HEK293 (cell line): ENCODE data around the gene GLIPR1.

ENCODE experiments used
- CTCF ChIA-PET: fragments of 350-600 bp; formaldehyde crosslinking; extraction: SDS; loops from one replicate; lab custom pipeline; 2021; ENCODE audit warnings: antibody characterized with exemption; lab: Yijun Ruan, JAX
- POLR2A ChIA-PET: fragments of 300-600 bp; formaldehyde crosslinking; extraction: SDS; loops from one replicate; lab custom pipeline; 2020; ENCODE audit warnings: antibody characterized with exemption, inconsistent platforms; lab: Yijun Ruan, JAX
- H3K27ac ChIP-seq: fragments of 200-500 bp; sonication (Bioruptor generic); 2 replicates; pipeline ENCODE4 v1.5.1; 2014; ENCODE audit warnings: low read depth, low read length, control low read depth, inconsistent platforms; ENCODE audit errors: extremely low read depth
- H3K36me3 ChIP-seq, 2 experiments: fragments of 200-500 bp in 1 of 2; sonication (Bioruptor generic) in 1 of 2; 1 replicate in 1 of 2; 2 replicates in 1 of 2; pipeline ENCODE4 v1.5.1; 2014 to 2017; ENCODE audit warnings: inconsistent platforms in 2 of 2, low read length in 2 of 2; ENCODE audit not compliant: control insufficient read depth in 2 of 2, insufficient read depth in 1 of 2
- H3K4me1 ChIP-seq: fragments of 200-500 bp; sonication (Bioruptor generic); 2 replicates; pipeline ENCODE4 v1.5.1; 2014; ENCODE audit warnings: mild to moderate bottlenecking, low read length, inconsistent platforms; ENCODE audit not compliant: control insufficient read depth, insufficient read depth
- H3K4me3 ChIP-seq: 2 replicates; pipeline ENCODE4 v1.5.1; 2011; ENCODE audit warnings: low read depth, mild to moderate bottlenecking, control low read depth, low read length, moderate library complexity
- H3K9me3 ChIP-seq: fragments of 200-500 bp; sonication (Bioruptor generic); 2 replicates; pipeline ENCODE4 v1.5.1; 2014; ENCODE audit warnings: low read depth, low read length, inconsistent platforms; ENCODE audit not compliant: control insufficient read depth, insufficient read depth
- MYNN ChIP-seq: fragments of 450-650 bp; formaldehyde crosslinking; IDR thresholded peaks from 2 replicates; pipeline ENCODE4 v1.5.1; 2016; ENCODE audit warnings: missing biosample characterization, missing genetic modification characterization, borderline replicate concordance
- REST ChIP-seq: fragments of 450-650 bp; formaldehyde crosslinking; IDR thresholded peaks from 2 replicates; pipeline ENCODE4 v1.5.1; 2016; ENCODE audit warnings: missing biosample characterization, missing genetic modification characterization
- SP7 ChIP-seq: fragments of 450-650 bp; formaldehyde crosslinking; IDR thresholded peaks from 2 replicates; pipeline ENCODE4 v1.5.1; 2016; ENCODE audit warnings: missing biosample characterization, missing genetic modification characterization
- ZBTB49 ChIP-seq: fragments of 450-650 bp; formaldehyde crosslinking; IDR thresholded peaks from 2 replicates; pipeline ENCODE4 v1.5.1; 2016; ENCODE audit warnings: missing biosample characterization, missing genetic modification characterization, low read depth
- ZNF157 ChIP-seq: fragments of 450-650 bp; formaldehyde crosslinking; IDR thresholded peaks from 2 replicates; pipeline ENCODE4 v1.5.1; 2016; ENCODE audit warnings: missing biosample characterization, missing genetic modification characterization
- ZNF18 ChIP-seq: fragments of 450-650 bp; formaldehyde crosslinking; IDR thresholded peaks from 2 replicates; pipeline ENCODE4 v1.5.1; 2016; ENCODE audit warnings: missing biosample characterization, missing genetic modification characterization
- ZNF184 ChIP-seq: fragments of 450-650 bp; IDR thresholded peaks from 2 replicates; pipeline ENCODE4 v1.5.1; 2018; ENCODE audit warnings: missing biosample characterization, mild to moderate bottlenecking, missing genetic modification characterization
- ZNF398 ChIP-seq: fragments of 450-650 bp; formaldehyde crosslinking; IDR thresholded peaks from 2 replicates; pipeline ENCODE4 v1.5.1; 2017; ENCODE audit warnings: missing biosample characterization, missing genetic modification characterization
- ZNF658 ChIP-seq: fragments of 450-650 bp; formaldehyde crosslinking; IDR thresholded peaks from 2 replicates; pipeline ENCODE4; 2016; ENCODE audit warnings: missing biosample characterization, missing genetic modification characterization
- ZNF701 ChIP-seq: fragments of 450-650 bp; formaldehyde crosslinking; IDR thresholded peaks from 2 replicates; pipeline ENCODE4 v1.5.1; 2016; ENCODE audit warnings: missing biosample characterization, missing genetic modification characterization
- ZNF785 ChIP-seq: fragments of 450-650 bp; formaldehyde crosslinking; IDR thresholded peaks from 2 replicates; pipeline ENCODE4 v1.5.1; 2016; ENCODE audit warnings: missing biosample characterization, missing genetic modification characterization

The GLIPR1 gene

DNA sequence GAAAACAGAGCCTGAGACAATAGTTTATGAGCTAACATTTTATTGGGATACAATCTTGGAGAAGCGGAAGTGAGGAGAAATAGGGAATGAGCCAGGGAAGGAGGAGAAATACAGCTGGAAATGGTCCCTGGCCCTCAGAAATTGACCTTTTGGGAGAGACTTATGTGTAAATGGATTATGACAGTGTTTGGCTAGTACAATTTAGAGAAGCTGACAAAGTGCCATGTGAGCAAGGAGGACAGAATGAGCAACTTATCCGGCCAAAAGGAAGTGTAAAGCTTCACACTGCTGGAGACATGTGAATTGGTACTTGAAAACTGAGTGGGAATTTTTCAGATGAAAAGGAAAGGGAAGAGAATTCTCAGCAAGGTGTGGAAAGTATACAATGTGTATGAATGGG is 2.9 kb downstream of the GLIPR1 start:
- no peak overlapping the region for H3K27ac ChIP-seq
- POLR2A ChIA-PET: no interaction called here

More for the DNA sequence above, 2.9 kb downstream of the GLIPR1 start:
- no peaks in the 10 kb centered on the region for H3K36me3 ChIP-seq
- no peaks in the 10 kb centered on the region for H3K9me3 ChIP-seq
- TF ChIP-seq ZNF785: no peak
- no peak for TF ChIP-seq ZNF658 (tag by site-specific recombination)
- TF ChIP-seq ZNF184: no peak
- TF ChIP-seq ZNF157 (tag by site-specific recombination): no peak
- TF ChIP-seq ZNF398 (tag by site-specific recombination): no peak
- no peak for TF ChIP-seq ZBTB49 (tag by site-specific recombination)
- TF ChIP-seq SP7 (tag by site-specific recombination): no peak
- no peak for TF ChIP-seq ZNF701 (tag by site-specific recombination)
- TF ChIP-seq ZNF18: no peak
- no peak for TF ChIP-seq REST
- no peak for TF ChIP-seq MYNN (tag by site-specific recombination)
- H3K4me3 ChIP-seq: no peak overlapping the region
- CTCF ChIA-PET: interaction anchor here (0.5 to 4.0 kb wide), 18 partner anchors 9 to 1103 kb away, joined by 3 to 21 read pairs (median 5); partner anchors contain the start of gene PHLDA1
- H3K4me1 ChIP-seq: 0 out of 2 replicates have a peak, but pooled peaks cover 5% of the 10 kb centered on the region
